Peyer's patch (tissue), 4 donors: ENCODE measurements around the gene LRP4. TPM values are rescaled to one million over a fixed set of nuclear protein-coding genes. Genes with fewer than 3 reads are reported as not detected.
"Not testable (repeated sequence)": the region's sequence is repeated elsewhere in the genome, so short reads cannot be mapped to it uniquely, and the experiment has no call there.

Source experiments
- DNase-seq, 3 donors: peaks; one replicate each; pipeline ENCODE4 v3.0.0-alpha.2; 2017 to 2019
- H3K27ac ChIP-seq, 4 donors: fragments of 200-600 bp; sonication (generic); one replicate each; pipeline ENCODE4 v1.5.1; 2016 to 2019
- H3K27me3 ChIP-seq, 2 donors: fragments of 200-600 bp; sonication (generic); one replicate each; pipeline ENCODE4 v1.5.1; 2019
- H3K36me3 ChIP-seq, 3 donors: fragments of 200-600 bp; sonication (generic); one replicate each; pipeline ENCODE4 v1.5.1; 2016 to 2019
- H3K4me1 ChIP-seq, 4 donors: fragments of 200-600 bp; sonication (generic); one replicate each; pipeline ENCODE4 v1.5.1; 2016 to 2019
- H3K4me3 ChIP-seq, 4 donors: fragments of 200-600 bp; sonication (generic); 1 replicate in 3 of 4; 2 replicates in 1 of 4; pipeline ENCODE4 v1.5.1; 2016 to 2019; ENCODE audit warnings: mild to moderate bottlenecking in 1 of 4
- H3K9me3 ChIP-seq, 4 donors: fragments of 200-600 bp; sonication (generic); one replicate each; pipeline ENCODE4 v1.5.1; 2016 to 2019; ENCODE audit warnings: mild to moderate bottlenecking in 1 of 4
- CTCF ChIP-seq, 6 experiments: fragments of 450-650 bp in 4 of 6; fragments of 200-600 bp in 2 of 6; sonication (generic) in 1 of 6; IDR thresholded peaks; one replicate each; pipeline ENCODE4 v1.5.1; 2017 to 2019; ENCODE audit warnings: antibody characterized with exemption in 6 of 6, mild to moderate bottlenecking in 3 of 6, moderate library complexity in 1 of 6
- POLR2A ChIP-seq, 2 donors: fragments of 450-650 bp; IDR thresholded peaks; one replicate each; pipeline ENCODE4 v1.5.1; 2017; ENCODE audit warnings: antibody characterized with exemption in 2 of 2, mild to moderate bottlenecking in 2 of 2, moderate library complexity in 2 of 2
- total RNA-seq, 4 donors: library from RNA; depleted of rRNA; stranded (reverse); fragments of >200 nt; gene quantifications; one replicate each; pipeline ENCODE4 v1.1.0, GENCODE V29; 2016

LRP4 gene
- total RNA-seq, 4 donors from 2014 or later: 37.1 to 62.5 (median 44.4) TPM

DNA sequence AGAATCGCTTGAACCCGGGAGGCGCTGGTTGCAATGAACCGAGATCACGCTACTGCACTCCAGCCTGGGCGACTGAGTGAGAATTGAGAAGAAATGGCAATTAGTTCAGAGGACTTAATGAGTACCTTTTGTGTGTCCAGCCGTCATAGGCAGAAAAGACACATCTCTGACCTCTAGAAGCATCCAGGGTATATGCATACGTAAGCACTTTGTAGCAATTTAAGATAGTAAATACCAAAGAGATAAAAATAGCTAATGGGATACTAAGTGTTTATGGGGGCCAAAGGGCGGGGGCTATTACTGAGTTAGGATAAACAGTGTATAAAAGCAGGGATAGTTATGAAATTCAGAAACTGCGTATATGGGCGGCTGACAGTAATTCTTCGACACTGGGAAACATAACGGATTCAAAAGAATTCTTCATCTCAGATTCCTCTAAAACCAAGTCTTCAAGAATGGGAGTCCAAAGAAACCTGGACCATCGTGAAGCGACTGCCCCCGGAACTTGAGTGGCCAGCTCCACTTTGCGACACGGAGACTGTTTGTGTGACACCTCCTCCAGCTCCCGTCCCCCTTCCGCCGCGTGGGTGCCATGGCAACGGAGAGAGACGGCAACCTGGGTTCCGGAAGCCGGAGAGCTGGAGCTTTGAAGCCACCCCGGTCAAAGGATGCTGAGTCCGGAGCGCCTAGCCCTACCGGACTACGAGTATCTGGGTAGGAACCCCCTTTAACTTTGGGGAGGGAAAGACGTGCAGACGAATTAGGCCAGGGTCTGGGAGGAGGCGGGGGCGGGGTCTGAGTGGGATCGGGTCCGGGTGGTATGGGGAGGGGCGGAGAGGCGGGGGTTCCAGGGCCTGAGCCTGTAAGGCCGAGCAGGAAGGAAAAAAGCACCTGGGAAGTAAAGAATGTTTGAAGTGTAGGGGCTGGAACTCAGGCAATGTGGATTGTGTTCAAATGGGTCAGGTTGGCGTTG is 18.1 kb upstream of the LRP4 start, which contains the start of gene CSTPP1:
Gene CSTPP1 (plus strand): TSS at position 624 of the 973 bp plus-strand sequence. CDS start 45 bp downstream, at position 669.
- DNase-seq: peak; percentile 94 to 97 (median 94)
- TF ChIP-seq CTCF (IDR thresholded peaks at IDR 0.05): no peak
- no peak for TF ChIP-seq POLR2A (IDR thresholded peaks at IDR 0.05)
- Histone ChIP-seq H3K27me3 (no peaks in the 10 kb centered on the region), H3K4me3 (peak within 1 kb of the TSS; percentile 56 to 68 (median 62)), H3K27ac (peak within 1 kb of the TSS; percentile 13 to 47 (median 38)), H3K9me3 (no peaks in the 10 kb centered on the region), H3K4me1 (peaks cover 0 to 20% (median 0%) of the 10 kb centered on the region in 4 donors), H3K36me3 (no peaks in the 10 kb centered on the region)

- TF ChIP-seq CTCF (IDR thresholded peaks at IDR 0.05) (no peak), POLR2A (IDR thresholded peaks at IDR 0.05) (no peak)
- Histone ChIP-seq H3K36me3 (no peaks in the 10 kb centered on the region), H3K27ac (peak overlapping the region in 1 of 4 donors; percentile 19), H3K9me3 (no peaks in the 10 kb centered on the region), H3K4me3 (no peak overlapping the region), H3K27me3 (no peaks in the 10 kb centered on the region), H3K4me1 (peaks cover 0 to 15% (median 0%) of the 10 kb centered on the region in 4 donors)
- no peak for DNase-seq
These were observed 11.7 kb upstream of the LRP4 start for GRCh38 chr11:46930089-46930488.

- Histone ChIP-seq H3K27ac (peak overlapping the region in 2 of 4 donors; percentile 5 to 17), H3K4me1 (peaks cover 0 to 15% (median 0%) of the 10 kb centered on the region in 4 donors)
- DNase-seq, H3K9me3 ChIP-seq, H3K4me3 ChIP-seq, H3K36me3 ChIP-seq, H3K27me3 ChIP-seq: not testable (repeated sequence)
These were observed 10.4 kb upstream of the LRP4 start for GRCh38 chr11:46928701-46929100.

DNA sequence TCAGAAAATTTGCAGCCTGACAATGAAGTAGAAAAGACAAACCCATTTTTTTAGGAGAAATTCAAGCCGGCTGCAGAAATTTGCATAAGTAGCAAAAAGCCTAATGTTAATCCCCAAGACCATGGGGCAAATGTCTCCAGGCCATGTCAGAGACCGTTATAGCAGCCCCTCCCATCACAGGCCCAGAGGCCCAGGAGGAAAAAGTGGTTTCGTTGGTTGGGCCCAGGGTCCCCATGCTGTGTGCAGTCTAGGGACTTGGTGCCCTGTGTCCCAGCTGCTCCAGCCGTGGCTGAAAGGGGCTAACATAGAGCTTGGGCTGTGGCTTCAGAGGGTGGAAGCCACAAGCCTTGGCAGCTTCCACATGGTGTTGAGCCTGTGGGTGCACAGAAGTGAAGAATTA is 9.6 kb upstream of the LRP4 start:
- H3K4me3 ChIP-seq, H3K27me3 ChIP-seq, H3K9me3 ChIP-seq, H3K36me3 ChIP-seq, H3K27ac ChIP-seq, DNase-seq: not testable (repeated sequence)
- peaks cover 0 to 15% (median 0%) of the 10 kb centered on the region in 4 donors for H3K4me1 ChIP-seq

- no peak for DNase-seq
- Histone ChIP-seq H3K9me3 (no peaks in the 10 kb centered on the region), H3K27me3 (no peaks in the 10 kb centered on the region), H3K4me3 (no peak overlapping the region), H3K4me1 (peaks cover 0 to 24% (median 13%) of the 10 kb centered on the region in 4 donors), H3K27ac (peak overlapping the region in 2 of 4 donors; percentile 17 to 63), H3K36me3 (no peaks in the 10 kb centered on the region)
- TF ChIP-seq CTCF (IDR thresholded peaks at IDR 0.05) (no peak), POLR2A (IDR thresholded peaks at IDR 0.05) (no peak)
These were observed 2.4 kb upstream of the LRP4 start for GRCh38 chr11:46920755-46921154.

GRCh38 chr11:46918788-46919513 is 601 bp upstream of the LRP4 start:
- peak overlapping the region in 2 of 4 donors; percentile 46 to 69 for H3K27ac ChIP-seq
- no peaks in the 10 kb centered on the region for H3K9me3 ChIP-seq
- peak overlapping the region; percentile 58 to 89 (median 70) for H3K4me3 ChIP-seq
- no peak for DNase-seq
- TF ChIP-seq CTCF (IDR thresholded peaks at IDR 0.05) (no peak), POLR2A (IDR thresholded peaks at IDR 0.05) (no peak)
- H3K36me3 ChIP-seq: no peaks in the 10 kb centered on the region
- no peaks in the 10 kb centered on the region for H3K27me3 ChIP-seq
- H3K4me1 ChIP-seq: peaks cover 0 to 29% (median 13%) of the 10 kb centered on the region in 4 donors
